ENCODE results near the gene STYK1. TPM values are rescaled to one million over a fixed set of nuclear protein-coding genes. Genes with fewer than 3 reads are reported as not detected.

The STYK1 gene
- total and polyA plus RNA-seq, 10 of the 15 experiments (the other 5 are each of a cell fraction or from before 2014, with no cell fraction given), result 0.62 to 1.2 (median 0.82) TPM; not detected in 1

DNA sequence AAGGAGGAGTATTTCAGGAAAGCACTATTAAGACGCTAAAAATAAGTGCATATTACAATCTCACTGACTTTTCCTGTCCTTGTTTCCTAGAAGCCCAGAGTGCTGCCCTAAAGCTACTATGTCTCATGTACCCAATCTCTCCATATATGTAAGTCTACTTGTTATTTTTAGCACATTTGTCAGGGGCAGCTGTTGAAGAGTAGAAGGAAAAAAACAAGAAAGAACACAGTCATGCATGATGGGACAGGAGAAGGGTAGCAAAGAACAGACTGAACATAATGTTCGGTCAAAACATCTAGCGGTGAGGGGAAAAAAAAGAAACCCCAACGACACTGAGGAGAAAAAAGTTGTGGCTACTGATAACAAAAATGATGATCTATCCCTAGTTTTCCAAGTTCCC is 35.0 kb upstream of the STYK1 start (continued):
- TF ChIP-seq, protein P1, sequence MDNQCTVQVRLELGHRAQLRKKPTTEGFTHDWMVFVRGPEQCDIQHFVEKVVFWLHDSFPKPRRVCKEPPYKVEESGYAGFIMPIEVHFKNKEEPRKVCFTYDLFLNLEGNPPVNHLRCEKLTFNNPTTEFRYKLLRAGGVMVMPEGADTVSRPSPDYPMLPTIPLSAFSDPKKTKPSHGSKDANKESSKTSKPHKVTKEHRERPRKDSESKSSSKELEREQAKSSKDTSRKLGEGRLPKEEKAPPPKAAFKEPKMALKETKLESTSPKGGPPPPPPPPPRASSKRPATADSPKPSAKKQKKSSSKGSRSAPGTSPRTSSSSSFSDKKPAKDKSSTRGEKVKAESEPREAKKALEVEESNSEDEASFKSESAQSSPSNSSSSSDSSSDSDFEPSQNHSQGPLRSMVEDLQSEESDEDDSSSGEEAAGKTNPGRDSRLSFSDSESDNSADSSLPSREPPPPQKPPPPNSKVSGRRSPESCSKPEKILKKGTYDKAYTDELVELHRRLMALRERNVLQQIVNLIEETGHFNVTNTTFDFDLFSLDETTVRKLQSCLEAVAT (IDR thresholded peaks at IDR 0.05), result no peak

DNA sequence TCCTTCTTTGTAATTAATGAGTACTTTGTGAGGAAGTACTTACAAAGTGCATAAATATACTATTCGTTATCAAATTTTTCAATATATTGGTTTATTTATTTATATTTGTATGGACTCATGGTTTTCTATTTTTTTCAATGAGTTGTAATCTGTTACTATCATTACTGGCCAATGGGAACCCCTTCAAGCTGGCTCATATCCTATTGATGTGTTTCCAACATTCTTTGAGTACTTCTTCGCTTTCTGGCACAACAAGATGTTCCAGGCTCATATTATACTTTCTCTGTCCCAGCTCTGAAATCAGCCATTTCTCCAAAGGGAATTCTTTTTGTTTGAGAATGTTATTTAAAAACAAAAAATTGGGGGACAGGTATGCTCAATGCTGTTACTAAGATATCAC is 31.8 kb upstream of the STYK1 start:
- Histone ChIP-seq H3K79me2 (ENCODE audit: control insufficient read depth, insufficient read depth, low read length) (no peaks in the 10 kb centered on the region), H3K4me3 (no peak overlapping the region), H3K9me3 (replicated peaks; ENCODE audit: control insufficient read depth, insufficient read depth, low read length) (no peaks in the 10 kb centered on the region), H4K20me1 (ENCODE audit: control insufficient read depth, insufficient read depth) (no peaks in the 10 kb centered on the region), H3K36me3 (ENCODE audit: control insufficient read depth in 2 of 2, insufficient read depth in 2 of 2, low read length in 1 of 2) (peaks cover 6 to 42% of the 10 kb centered on the region in 2 experiments), H3K4me1 (ENCODE audit: control insufficient read depth, insufficient read depth, low read length) (peaks cover 9% of the 10 kb centered on the region; the same call in 1 of the 2 replicates), H3K27ac (ENCODE audit: control insufficient read depth, insufficient read depth) (no peak overlapping the region), H2AFZ (ENCODE audit: control insufficient read depth, low read depth, low read length) (no peak overlapping the region), H3K9ac (ENCODE audit: control insufficient read depth, insufficient read depth, low read length) (no peak overlapping the region), H3K4me2 (ENCODE audit: control insufficient read depth, insufficient read depth) (no peak overlapping the region), H3K27me3 (replicated peaks in 1 of 2; ENCODE audit: control insufficient read depth in 2 of 2, insufficient read depth in 2 of 2, low read length in 1 of 2) (no peaks in the 10 kb centered on the region)
- DNase-seq (ENCODE audit: low read depth, low spot score) (no peak), ATAC-seq (no peak), FAIRE-seq (no peak)
- ChIA-PET RAD21 (ENCODE audit: unreplicated experiment) (interaction anchor here (1.5 kb wide), 1 partner anchor 44 kb away, joined by 4 read pairs; no protein-coding TSS in a partner anchor), SMC1A (ENCODE audit: uncharacterized antibody, unreplicated experiment) (interaction anchor here (4.7 kb wide), 1 partner anchor 14 kb away, joined by 18 read pairs; no protein-coding TSS in a partner anchor), CTCF (no interaction called here), POLR2A (no interaction called here)
- intact Hi-C loops (cut with micrococcal nuclease; ENCODE audit: unreplicated experiment), result no loop called here
- BruUV-seq (replicated peaks), result no TSS peak
- TF ChIP-seq BCL11A (IDR thresholded peaks at IDR 0.05; ENCODE audit: low read depth, low read length), result no peak
- 32% methylated on average over 2 of the region's 2 CpGs for WGBS (ENCODE audit: insufficient coverage, insufficient replicate concordance, low lambda C conversion rate, missing lambda C conversion rate)
- in situ Hi-C loops (cut with MboI), result no loop called here

DNA sequence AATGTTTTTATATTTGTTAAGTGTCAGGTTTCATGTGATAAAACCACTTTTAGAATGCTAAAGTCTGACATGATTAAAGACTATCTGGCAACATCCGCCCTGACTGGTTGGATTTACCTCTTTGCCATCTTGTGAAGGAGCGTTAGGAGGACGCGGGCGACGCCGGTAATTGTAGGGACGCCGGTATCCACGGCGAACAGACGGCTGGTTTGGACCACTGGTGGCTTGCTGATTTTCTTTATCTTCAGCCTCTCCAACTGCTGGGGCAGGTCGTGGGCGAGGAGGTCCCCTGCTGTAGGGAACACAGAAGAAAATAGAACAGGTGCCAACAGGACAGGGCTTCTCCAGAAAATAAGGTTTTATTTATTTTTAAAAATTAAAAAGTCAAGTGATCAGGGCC is 28.0 kb upstream of the STYK1 start:
- intact Hi-C loops (cut with micrococcal nuclease; ENCODE audit: unreplicated experiment), result no loop called here
- SMC1A ChIA-PET (ENCODE audit: uncharacterized antibody, unreplicated experiment), result interaction anchor here (0.9 to 1.1 kb wide), 3 partner anchors 13 to 47 kb away, joined by 3 to 6 read pairs (median 3); no protein-coding TSS in a partner anchor
- TF ChIP-seq RFX5 (IDR thresholded peaks at IDR 0.05; ENCODE audit: low read depth, low read length) (no peak), RCOR1 (conservative IDR thresholded peaks at IDR 0.05; ENCODE audit: low read depth, low read length) (no peak), PAX8 (IDR thresholded peaks at IDR 0.05) (no peak), POLR2AphosphoS5 (IDR thresholded peaks at IDR 0.05; ENCODE audit: low read length) (no peak), NR2C1 (IDR thresholded peaks at IDR 0.05) (no peak), EZH2 (IDR thresholded peaks at IDR 0.05; ENCODE audit: borderline replicate concordance, control insufficient read depth, low read depth, low read length) (no peak), ZNF622 (IDR thresholded peaks at IDR 0.05) (no peak), POLR2AphosphoS2 (IDR thresholded peaks at IDR 0.05; ENCODE audit: low read depth, low read length) (no peak), MTA3 (IDR thresholded peaks at IDR 0.05; ENCODE audit: borderline replicate concordance, low read length) (no peak), ZNF217 (IDR thresholded peaks at IDR 0.05) (no peak), HCFC1 (IDR thresholded peaks at IDR 0.05; ENCODE audit: low read length) (no peak), CBFB (IDR thresholded peaks at IDR 0.05; ENCODE audit: low read depth) (no peak)
- TF ChIP-seq, protein P2, sequence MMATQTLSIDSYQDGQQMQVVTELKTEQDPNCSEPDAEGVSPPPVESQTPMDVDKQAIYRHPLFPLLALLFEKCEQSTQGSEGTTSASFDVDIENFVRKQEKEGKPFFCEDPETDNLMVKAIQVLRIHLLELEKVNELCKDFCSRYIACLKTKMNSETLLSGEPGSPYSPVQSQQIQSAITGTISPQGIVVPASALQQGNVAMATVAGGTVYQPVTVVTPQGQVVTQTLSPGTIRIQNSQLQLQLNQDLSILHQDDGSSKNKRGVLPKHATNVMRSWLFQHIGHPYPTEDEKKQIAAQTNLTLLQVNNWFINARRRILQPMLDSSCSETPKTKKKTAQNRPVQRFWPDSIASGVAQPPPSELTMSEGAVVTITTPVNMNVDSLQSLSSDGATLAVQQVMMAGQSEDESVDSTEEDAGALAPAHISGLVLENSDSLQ (IDR thresholded peaks at IDR 0.05), result no peak

More for the DNA sequence above, 28.0 kb upstream of the STYK1 start:
- Histone ChIP-seq H4K20me1 (ENCODE audit: control insufficient read depth, insufficient read depth) (no peaks in the 10 kb centered on the region), H3K4me2 (ENCODE audit: control insufficient read depth, insufficient read depth) (peak overlapping the region; percentile 50; the same call in 1 of the 2 replicates), H3K4me1 (ENCODE audit: control insufficient read depth, insufficient read depth, low read length) (peaks cover 9% of the 10 kb centered on the region; the same call in 1 of the 2 replicates), H3K27ac (ENCODE audit: control insufficient read depth, insufficient read depth) (no peak overlapping the region), H3K36me3 (ENCODE audit: control insufficient read depth in 2 of 2, insufficient read depth in 2 of 2, low read length in 1 of 2) (peaks cover 2 to 37% of the 10 kb centered on the region in 2 experiments), H3K79me2 (ENCODE audit: control insufficient read depth, insufficient read depth, low read length) (no peaks in the 10 kb centered on the region), H3K27me3 (replicated peaks in 1 of 2; ENCODE audit: control insufficient read depth in 2 of 2, insufficient read depth in 2 of 2, low read length in 1 of 2) (no peaks in the 10 kb centered on the region), H3K9ac (ENCODE audit: control insufficient read depth, insufficient read depth, low read length) (no peak overlapping the region), H2AFZ (ENCODE audit: control insufficient read depth, low read depth, low read length) (0 out of 2 replicates have a peak overlapping the region, but pooled peaks have one; percentile 44), H3K4me3 (no peak overlapping the region), H3K9me3 (replicated peaks; ENCODE audit: control insufficient read depth, insufficient read depth, low read length) (no peaks in the 10 kb centered on the region)
- POLR2A ChIA-PET, result interaction anchor here (0.7 kb wide), 1 partner anchor 14 kb away, joined by 6 read pairs; no protein-coding TSS in a partner anchor
- ATAC-seq, result no peak
- in situ Hi-C loops (cut with MboI), result no loop called here
- no peak for FAIRE-seq
- WGBS (ENCODE audit: insufficient coverage, insufficient replicate concordance, low lambda C conversion rate, missing lambda C conversion rate), result 96% methylated on average over 14 of the region's 14 CpGs
- BruUV-seq (replicated peaks), result no TSS peak
- no peak for DNase-seq (ENCODE audit: low read depth, low spot score)
- RAD21 ChIA-PET (ENCODE audit: unreplicated experiment), result interaction anchor here (2.1 to 2.6 kb wide), 2 partner anchors 17 to 22 kb away, joined by 4 to 7 read pairs; partner anchors contain the start of gene YBX3
- CTCF ChIA-PET, result interaction anchor here (0.7 kb wide), 1 partner anchor 48 kb away, joined by 4 read pairs; no protein-coding TSS in a partner anchor

All from GM12878 (cell line).